HG03558 (cell line): ENCODE data around the gene MYCL.
"Not testable (repeated sequence)": the region's sequence is repeated elsewhere in the genome, so short reads cannot be mapped to it uniquely, and the experiment has no call there.

ENCODE experiments used
- ATAC-seq: cut with Tn5 transposase; IDR thresholded peaks from one replicate; pipeline ENCODE4 v1.9.1; 2021; ENCODE audit warnings: moderate number of reproducible peaks; ENCODE audit not compliant: unreplicated experiment; ENCODE audit errors: extremely low read depth

Gene MYCL

DNA sequence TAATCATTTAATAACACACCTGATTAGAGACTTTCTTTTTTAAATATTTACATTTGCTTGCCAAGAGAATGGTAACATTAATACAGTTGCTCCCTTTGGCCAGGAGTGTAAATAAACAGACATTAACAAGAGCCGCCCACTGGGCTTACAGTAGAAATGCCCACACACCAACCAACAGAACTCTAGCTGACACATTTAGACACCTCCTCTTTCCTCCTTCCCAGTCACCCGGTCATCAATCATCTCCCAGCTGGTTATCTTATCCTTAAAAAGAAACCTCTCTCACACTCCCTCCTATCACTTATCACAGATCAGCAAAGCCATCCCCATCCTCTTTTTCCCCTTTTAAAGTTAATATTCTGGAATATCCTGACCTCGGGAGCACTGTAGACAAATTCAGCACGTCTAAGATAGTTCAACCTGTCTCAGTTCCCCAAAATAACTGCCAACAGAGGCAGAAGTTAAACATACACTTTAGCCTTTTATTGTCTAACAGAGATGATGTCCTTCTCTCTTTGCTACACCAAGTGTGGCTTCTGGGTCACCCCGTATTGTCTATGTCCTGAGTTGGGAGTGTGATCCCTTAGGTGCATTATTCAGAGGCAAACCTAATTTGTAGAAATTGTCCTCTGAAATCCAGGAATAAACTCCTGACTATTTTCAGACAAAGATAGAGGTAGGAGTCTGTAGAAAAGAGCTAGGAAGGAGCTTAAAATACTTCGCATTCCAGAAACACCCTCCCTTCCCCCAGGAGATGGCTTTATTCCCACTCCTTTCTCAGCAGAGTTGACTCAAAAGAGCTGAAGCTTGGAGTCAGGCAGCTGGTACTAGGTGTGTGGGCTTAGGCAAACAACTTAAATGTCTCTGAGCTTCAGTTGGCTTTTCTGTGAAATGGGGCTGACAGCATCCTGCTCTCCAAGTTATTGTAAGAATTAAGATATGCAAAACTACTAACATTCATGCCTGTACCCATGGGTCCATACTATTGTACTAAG is 8.8 kb downstream of the MYCL start:
- no peak for ATAC-seq

DNA sequence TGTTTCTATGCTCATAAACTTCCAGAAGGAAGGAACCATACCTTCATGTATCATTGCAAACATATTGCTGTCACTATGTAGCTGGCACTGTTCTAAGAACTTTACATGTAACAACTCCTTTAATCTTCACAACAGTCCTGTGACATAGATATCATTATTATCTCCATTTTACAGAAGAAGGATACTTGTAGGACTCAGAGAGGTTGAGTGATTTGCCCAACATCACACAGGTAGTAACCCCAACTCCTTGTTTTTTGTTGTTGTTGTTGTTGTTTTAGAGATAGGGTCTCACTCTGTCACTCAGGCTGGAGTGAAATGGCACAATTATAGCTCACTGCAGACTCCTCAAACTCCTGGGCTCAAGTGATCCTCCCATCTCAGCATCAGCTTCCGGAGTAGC is 10.8 kb downstream of the MYCL start:
- no peak for ATAC-seq

DNA sequence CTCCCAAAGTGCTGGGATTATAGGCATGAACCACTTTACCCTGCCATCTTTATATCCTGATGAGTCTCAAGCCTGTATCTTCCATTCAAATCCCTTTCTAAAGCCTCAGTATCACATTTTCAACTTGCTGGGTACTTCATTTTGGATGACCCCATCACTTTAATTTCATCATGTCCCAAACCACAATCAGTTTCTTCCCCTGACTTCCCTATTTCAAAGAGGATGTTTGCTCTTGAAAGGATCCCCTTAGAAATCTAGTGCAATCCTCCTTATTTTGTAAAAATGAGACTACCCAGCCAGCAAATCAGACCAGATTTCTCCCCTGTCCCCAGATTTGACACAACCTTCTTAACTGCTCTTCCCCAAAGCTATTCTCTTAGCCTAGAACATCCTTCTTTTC is 11.4 kb downstream of the MYCL start:
- no peak for ATAC-seq

DNA sequence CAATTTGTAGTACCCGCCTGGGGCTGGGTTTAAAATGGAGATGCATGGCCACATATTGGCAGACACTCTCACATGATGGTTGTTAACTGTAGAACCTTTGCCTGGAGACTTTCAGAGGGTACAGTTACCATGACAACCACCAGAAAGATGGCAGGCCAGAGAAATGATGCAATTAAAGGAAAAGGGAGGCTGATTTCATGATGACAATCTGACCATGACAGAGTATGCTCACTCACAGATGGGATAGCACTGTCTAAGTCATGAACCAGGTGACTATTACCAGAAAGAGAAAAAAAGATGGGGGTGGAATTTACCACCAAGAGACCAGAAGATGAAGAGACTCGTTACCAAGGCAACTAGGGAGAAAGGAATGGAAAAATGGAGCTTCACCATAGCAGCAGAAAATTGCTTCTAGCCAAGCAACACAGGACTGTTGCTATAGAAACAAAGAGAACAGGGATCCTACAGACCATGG is 14.9 kb downstream of the MYCL start:
- no peak for ATAC-seq

DNA sequence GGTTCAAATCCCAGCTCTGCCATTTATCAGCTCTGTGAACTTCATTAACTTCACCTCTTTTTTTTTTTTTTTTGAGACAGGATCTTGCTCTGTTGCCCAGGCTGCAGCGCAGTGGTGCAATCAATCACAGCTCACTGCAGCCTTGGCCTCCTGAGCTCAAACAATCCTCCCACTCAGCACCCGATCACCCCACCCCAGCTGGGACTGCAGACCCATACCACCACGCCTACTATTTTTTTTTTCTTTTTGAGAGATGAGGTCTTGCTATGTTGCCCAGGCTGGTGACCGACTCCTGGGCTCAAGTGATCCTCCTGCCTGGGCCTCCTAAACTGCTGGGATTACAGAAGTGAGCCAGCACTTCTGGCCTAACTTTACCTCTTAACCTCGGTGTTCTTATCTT is 16.2 kb downstream of the MYCL start:
- no peak for ATAC-seq

DNA sequence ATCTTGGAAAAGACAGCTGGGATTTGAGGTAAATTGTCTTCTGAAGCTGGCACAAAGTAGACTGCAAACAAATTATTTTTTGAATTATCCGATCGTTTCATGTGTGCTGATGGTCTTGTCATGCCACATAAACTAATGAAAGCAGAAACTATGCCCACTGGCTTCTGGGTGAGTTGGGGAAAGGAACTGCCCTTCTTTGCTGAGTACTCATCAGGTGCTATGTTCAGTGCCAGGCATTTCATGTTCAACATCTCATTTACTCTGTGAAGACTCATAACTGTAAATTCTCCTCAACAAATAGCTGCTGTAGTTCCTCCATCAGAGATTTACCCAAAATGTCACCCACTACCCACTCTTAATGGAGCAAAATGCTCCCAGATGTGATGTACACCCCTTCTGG is 19.6 kb downstream of the MYCL start:
- no peak for ATAC-seq

DNA sequence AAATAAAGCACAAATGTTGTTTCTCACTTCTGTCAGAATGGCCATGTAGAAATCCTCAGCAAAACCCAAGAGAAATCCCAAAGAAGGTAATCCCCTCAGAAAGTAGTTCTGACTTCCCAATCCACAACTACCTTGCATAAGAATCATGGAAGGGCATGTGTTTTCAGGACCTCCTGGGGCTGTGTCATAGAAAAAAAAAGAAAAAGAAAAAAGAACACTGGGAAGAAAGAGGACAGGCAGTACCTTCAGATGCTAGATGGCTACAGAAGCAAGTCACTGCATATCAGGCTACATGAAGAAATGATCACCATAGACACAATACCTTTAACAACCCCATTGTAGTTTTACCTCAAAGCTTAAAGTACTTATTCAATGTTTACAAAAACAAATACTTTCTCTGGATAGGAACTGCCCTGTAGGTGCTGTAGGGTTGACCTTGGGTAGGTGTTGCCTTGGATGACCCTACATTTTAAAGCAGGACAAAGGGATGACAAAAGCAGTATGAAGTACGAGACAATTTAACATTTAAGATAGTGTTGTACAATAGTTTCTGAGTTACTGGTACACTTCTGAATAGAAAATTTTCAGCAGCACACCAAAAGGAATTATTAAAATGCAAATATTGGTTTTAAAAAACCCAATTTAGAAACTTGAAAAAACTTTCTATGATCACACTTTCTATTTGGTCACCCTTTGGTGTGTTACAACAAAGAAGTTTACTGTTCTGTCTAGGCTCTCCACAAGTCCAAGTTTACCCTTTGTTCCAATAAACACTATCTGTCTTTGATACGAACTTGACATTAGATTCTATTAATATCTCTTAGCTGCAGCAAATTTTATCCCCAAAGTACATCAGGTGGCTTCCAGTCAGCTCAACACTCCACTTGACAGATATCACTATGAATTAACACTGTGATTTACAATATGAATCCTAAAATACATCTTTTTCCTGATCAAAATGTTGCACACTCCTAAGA is 23.4 kb downstream of the MYCL start:
- no peak for ATAC-seq

DNA sequence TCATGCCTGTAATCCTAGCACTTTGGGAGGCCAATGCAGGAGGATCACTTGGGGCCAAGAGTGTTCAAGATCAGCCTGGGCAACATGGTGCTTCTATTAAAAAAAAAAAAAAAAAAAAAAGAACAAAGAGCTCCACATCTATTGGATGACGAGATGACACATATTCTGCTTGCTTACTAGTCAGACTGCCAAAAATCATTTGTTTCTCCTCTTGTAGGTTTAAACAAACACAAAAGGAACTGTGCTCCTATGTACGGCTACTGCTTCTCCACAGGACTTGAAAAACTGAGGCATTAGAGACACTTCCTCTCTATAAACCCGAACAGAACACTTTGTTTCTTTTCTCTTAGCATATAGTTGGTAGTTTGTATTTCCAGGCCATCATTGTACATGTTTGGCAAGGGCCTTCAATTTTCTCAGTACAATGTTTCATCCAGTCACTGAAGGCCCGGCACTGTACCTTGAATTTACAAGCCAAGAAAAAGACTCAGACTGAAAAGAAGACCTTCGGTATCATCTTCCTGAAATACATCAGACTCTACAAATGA is 24.4 kb downstream of the MYCL start:
- no peak for ATAC-seq

DNA sequence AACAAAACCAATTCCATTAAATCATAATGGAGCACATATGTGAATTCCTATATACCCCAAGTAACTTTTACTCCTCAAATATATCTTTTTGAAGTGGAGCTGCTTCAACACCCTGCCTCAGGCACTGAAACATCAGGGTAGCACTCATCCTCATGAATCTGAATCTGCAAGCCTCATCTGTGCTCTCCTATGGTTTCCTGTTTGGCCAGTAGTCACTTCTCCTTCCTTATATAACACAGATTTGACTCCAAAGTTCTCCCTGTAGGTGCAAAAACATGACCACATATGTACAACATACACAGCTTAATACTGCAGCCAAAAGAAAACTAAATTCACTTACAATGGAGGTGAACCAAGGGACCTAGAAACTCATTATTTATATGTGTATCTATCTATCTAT is 25.6 kb downstream of the MYCL start:
- no peak for ATAC-seq

DNA sequence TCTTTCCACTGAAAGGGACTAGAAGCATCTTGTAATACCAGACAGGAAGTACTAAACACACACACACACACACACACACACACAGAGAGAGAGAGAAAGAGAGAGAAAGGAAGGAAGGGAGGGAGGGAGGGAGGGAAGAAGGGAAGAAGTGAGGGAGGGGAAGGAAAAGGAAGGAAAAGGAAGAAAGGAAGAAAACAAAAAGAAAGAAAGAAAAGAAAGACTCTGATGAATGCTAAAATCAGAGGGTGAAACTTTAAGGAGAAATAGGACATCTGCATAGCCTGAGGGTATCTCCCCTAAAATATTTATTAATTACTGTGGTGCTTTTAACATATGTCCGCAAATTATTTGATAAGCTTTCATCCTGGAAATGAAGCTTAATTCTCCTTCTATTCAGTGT is 29.0 kb downstream of the MYCL start:
- ATAC-seq: no peak

DNA sequence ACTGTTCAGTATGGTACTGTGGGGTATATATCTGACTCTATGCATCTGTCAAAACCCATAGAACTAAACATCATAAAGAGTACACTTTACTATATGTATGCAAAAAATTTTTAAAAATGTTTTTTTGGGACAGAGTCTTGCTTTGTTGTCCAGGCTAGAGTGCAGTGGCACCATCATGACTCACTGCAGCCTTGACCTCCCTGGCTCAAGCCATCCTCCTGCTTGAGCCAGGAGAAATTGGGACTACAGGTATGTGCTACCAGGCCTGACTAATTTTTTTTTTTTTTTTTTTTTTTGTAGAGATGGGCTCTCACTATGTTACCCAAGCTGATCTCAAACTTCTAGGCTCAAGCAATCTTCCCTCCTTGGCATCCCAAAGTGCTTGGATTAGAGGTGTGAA is 29.9 kb downstream of the MYCL start:
- ATAC-seq: no peak

DNA sequence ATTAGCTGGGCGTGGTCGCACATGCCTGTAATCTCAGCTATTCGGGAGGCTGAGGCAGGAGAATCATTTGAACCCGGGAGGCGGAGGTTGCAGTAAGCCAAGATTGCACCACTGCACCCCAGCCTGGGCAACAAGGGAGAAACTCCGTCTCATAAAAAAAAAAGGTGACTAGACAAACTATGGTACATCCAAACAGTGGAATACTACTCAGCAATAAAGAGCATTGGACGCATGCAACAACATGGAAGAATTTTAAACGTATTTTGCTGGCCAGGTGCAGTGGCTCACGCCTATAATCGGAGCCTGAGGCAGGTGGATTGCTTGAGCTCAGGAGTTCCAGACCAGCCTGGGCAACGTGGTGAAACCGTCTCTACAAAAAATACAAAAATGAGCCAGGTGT is 30.7 kb downstream of the MYCL start:
- not testable (repeated sequence) for ATAC-seq

DNA sequence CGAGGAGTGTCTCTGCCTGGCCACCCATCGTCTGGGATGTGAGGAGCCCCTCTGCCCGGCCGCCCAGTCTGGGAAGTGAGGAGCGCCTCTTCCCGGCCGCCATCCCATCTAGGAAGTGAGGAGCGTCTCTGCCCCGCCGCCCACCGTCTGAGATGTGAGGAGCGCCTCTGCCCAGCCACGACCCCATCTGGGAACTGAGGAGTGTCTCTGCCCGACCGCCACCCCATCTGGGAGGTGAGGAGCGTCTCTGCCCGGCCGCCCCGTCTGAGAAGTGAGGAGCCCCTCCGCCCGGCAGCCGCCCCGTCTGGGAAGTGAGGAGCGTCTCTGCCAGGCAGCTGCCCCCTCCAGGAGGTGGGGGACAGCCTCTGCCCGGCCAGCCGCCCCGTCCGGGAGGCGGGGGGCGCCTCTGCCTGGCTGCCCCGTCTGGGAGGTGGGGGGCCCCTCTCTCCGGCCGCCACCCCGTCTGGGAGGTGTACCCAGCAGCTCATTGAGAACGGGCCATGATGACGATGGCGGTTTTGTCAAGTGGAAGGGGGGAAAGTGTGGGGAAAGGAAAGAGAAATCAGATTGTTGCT is 32.1 kb downstream of the MYCL start:
- not testable (repeated sequence) for ATAC-seq

DNA sequence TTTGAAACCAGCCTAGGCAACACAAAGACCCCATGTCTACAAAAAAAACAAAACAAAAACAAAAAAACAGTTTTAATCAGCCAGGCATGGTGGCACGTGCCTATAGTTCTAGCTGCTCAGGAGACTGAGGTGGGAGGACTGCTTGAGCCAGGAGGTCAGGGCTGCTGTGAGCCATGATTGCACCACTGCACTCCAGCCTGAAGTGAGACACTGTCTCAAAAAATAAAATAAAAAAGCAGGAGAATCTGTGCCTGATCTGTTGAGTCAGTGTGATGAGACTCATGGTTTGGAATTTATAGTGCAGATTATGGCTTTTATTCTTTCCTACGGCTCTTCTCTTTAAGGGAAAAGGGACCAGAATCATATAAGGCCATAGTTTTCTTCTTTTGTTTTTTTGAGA is 35.0 kb downstream of the MYCL start:
- ATAC-seq: no peak

DNA sequence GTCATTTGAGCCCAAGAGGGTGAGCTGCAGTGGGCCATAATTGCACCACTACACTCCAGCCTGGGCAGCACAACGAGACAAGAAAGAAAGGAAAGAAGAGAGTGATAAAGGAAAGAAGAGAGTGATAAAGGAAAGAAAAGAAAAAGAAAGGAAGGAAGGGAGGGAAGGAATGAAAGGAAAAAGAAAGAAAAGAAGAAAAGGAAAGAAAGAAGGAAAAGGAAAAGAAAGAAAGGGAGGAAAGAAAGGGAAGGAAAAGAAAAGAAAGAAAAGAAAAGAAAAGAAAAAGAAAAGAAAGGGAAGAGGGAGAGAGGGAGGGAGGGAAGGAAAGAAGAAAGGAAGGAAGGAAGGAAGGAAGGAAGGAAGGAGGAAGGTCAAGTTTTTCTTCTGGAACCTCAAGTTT is 36.0 kb downstream of the MYCL start:
- no peak for ATAC-seq

DNA sequence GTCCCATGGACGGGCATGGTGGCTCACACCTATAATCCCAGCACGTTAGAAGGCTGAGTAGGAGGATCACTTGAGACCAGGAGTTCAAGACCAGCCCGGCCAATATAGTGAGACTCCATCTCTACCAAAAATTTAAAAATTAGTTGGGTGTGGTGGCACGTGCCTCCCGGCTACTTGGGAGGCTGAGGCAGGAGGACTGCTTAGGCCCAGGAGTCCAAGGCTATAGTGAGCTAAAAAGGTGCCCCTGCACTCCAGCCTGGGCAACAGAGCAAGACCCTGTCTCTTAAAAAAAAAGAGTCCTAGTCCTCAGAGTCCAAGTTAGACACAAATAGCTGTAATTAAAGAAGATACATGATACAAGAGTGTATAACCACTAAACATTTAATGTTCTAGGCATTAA is 38.5 kb downstream of the MYCL start:
- no peak for ATAC-seq

DNA sequence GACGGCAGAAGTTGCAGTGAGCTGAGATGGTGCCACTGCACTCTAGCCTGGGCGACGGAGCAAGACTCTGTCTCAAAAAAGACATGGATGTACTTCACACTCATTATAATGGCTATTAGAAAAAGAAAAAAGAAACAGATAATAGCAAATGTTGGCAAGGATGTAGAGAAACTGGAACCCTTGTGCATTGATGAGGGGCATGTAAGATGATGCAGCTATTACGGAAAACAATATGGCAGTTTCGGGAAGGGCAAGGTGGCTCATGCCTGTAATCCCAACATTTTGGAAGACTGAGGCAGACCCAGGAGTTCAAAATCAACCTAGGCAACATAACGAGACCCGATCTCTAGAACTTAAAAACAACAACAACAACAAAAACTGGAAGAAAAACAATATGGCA is 40.7 kb downstream of the MYCL start:
- no peak for ATAC-seq

DNA sequence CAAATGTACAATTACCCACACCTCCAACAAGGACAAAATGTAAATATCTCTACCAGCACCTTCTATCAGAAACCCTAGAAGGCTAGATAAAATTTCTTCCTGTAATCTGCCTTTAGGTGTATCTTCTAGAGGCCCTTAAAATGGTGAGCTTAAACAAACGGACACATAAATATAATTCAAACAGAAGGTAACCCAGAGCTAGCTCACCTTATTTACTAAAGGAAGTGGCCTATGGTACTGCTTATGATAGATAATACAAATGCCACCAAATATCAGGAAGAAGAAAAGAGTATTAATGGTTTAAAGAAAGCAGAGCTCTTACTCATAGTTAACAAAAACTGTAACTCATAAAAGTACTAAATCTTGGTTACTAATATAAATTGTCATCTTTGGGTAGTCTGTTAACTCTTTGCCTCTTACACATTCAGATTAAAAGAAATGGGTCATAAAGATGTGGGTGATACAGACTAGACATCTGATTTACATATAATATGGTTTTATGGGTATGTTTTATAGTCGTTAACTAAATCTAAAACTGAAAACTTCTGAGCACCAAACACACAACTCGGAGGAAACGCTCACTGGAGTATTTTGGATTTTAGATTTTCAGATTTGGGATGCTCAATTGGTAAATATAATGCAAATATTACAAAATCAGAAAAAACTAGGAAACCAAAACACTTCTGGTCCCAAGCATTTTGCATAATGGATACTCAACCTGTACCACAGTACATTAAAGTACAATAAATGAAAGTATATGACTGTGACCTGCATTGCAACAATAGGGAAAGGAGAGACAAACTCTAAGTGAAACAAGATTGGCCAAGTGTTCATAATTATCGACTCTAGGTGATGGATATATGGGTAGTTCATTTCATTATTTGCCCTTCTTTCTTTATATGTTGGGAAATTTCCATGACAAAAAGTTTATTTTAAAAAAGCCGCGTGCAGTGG is 41.6 kb downstream of the MYCL start:
- ATAC-seq: no peak

DNA sequence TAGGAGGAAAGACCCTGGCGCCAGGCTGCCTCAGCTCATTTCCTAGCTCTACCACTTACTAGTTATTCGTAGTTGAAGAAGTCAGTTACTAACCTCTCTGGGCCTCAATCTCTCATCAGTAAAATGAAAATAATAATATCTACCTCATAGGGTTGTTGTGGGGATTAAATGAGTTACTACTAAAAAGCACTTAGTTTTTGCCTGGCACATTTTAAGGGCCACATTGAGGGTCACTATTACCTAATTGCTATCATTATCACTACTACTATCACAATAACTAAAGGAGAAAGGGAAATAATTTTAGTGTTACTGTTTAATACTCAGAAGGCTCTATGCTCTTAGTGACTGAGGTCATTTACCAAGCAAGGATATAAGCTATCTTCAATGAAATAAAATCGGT is 43.4 kb downstream of the MYCL start:
- no peak for ATAC-seq
